Myocyte (in vitro differentiated cells): ENCODE results near the gene WWOX. TPM values are rescaled to one million over a fixed set of nuclear protein-coding genes. Genes with fewer than 3 reads are reported as not detected.

Source experiments
- DNase-seq: peaks from one replicate; pipeline ENCODE4 v3.0.0-alpha.2; 2012; ENCODE audit warnings: low read depth
- total RNA-seq: library from RNA; depleted of rRNA; stranded (reverse); fragments of >200 nt; gene quantifications from 2 replicates; pipeline ENCODE4 v1.2.3, GENCODE V29; 2014

WWOX gene
- total RNA-seq, 1 donor from 2014 or later = 12.5 TPM

GRCh38 chr16:78516006-78516736 lies 416.7 kb downstream of the WWOX start:
- no peak for DNase-seq

- no peak for DNase-seq
Observed at GRCh38 chr16:78519896-78520295, 420.4 kb downstream of the WWOX start.

GRCh38 chr16:78520470-78520869 lies 421.0 kb downstream of the WWOX start:
- DNase-seq = no peak

GRCh38 chr16:78522327-78522726 lies 422.9 kb downstream of the WWOX start:
- DNase-seq = no peak

- peak; percentile 12 for DNase-seq
Observed at GRCh38 chr16:78523212-78523985, 423.9 kb downstream of the WWOX start.

GRCh38 chr16:78524066-78524595 lies 424.7 kb downstream of the WWOX start:
- DNase-seq = no peak

GRCh38 chr16:78528265-78528664 lies 428.8 kb downstream of the WWOX start:
- no peak for DNase-seq

- no peak for DNase-seq
Observed at GRCh38 chr16:78529881-78530280, 430.4 kb downstream of the WWOX start.

GRCh38 chr16:78530283-78530682 lies 430.8 kb downstream of the WWOX start:
- DNase-seq = no peak

GRCh38 chr16:78535098-78535497 lies 435.6 kb downstream of the WWOX start:
- DNase-seq = no peak

- no peak for DNase-seq
Observed at GRCh38 chr16:78537511-78537910, 438.1 kb downstream of the WWOX start.

GRCh38 chr16:78538292-78538691 lies 438.8 kb downstream of the WWOX start:
- DNase-seq = no peak

- no peak for DNase-seq
Observed at GRCh38 chr16:78538919-78539318, 439.5 kb downstream of the WWOX start.

GRCh38 chr16:78542419-78542818 lies 443.0 kb downstream of the WWOX start:
- DNase-seq = no peak

GRCh38 chr16:78543023-78543422 lies 443.6 kb downstream of the WWOX start:
- DNase-seq = no peak

GRCh38 chr16:78549366-78549765 lies 449.9 kb downstream of the WWOX start:
- no peak for DNase-seq

GRCh38 chr16:78551487-78552085 lies 452.1 kb downstream of the WWOX start:
- no peak for DNase-seq

- DNase-seq = no peak
Observed at GRCh38 chr16:78552106-78552675, 452.7 kb downstream of the WWOX start.

- no peak for DNase-seq
Observed at GRCh38 chr16:78552716-78553115, 453.3 kb downstream of the WWOX start.

- DNase-seq = no peak
Observed at GRCh38 chr16:78553268-78554039, 454.0 kb downstream of the WWOX start.

- no peak for DNase-seq
Observed at GRCh38 chr16:78556421-78556820, 457.0 kb downstream of the WWOX start.
